Left ventricle myocardium superior (tissue), 1 donor: Measurements from ENCODE around the gene H3-3A. TPM values are rescaled to one million over a fixed set of nuclear protein-coding genes. Genes with fewer than 3 reads are reported as not detected.
A peak's percentile ranks its signal among the peaks of the same experiment; 100 is the strongest.

Experiments used
- ATAC-seq: fragments of 200-7000 bp; cut with Tn5 transposase; one replicate; pipeline ENCODE4 v1.9.1; 2020; ENCODE audit warnings: mild to moderate bottlenecking, moderate library complexity
- DNase-seq: peaks from one replicate; pipeline ENCODE4 v3.0.0-alpha.2; 2020
- intact Hi-C: fragments of 100-400 bp; cut with micrococcal nuclease; formaldehyde crosslinking; loops from one replicate; pipeline ENCODE4 v1.11.0; 2022
- total RNA-seq: library from RNA; stranded (reverse); fragmentation: NEBNext Ultra II Directional; extraction: Animal tissue kit (Norgen Biotek cat#: 25700); gene quantifications from one replicate; pipeline ENCODE4 v1.2.1, GENCODE V29; 2021
- donor health status: DM: no; HTN: yes; CAD: no; lungs with severe emphysema.

H3-3A gene
- total RNA-seq, 1 donor from 2014 or later = 345 TPM

GRCh38 chr1:226107471-226108460 is 45.2 kb downstream of the H3-3A start:
- ATAC-seq = no peak
- no peak for DNase-seq
- intact Hi-C loops = no loop called here

GRCh38 chr1:226108935-226109828 is 46.7 kb downstream of the H3-3A start:
- intact Hi-C loops = no loop called here
- ATAC-seq (peak; percentile 38), DNase-seq (peak; percentile 61)

GRCh38 chr1:226109829-226110248 is 47.3 kb downstream of the H3-3A start:
- peak; percentile 85 for ATAC-seq
- peak; percentile 95 for DNase-seq
- intact Hi-C loops = no loop called here

- intact Hi-C loops = no loop called here
- peak; percentile 83 for DNase-seq
- ATAC-seq = peak; percentile 78
Measured at GRCh38 chr1:226110249-226111097, 48.0 kb downstream of the H3-3A start.

- DNase-seq = no peak
- intact Hi-C loops = no loop called here
- ATAC-seq = peak; percentile 9
Measured at GRCh38 chr1:226111098-226111882, 48.8 kb downstream of the H3-3A start.

- intact Hi-C loops = no loop called here
- ATAC-seq (no peak), DNase-seq (no peak)
Measured at GRCh38 chr1:226111883-226112261, 49.4 kb downstream of the H3-3A start.

GRCh38 chr1:226112626-226113025 is 50.1 kb downstream of the H3-3A start:
- no peak for ATAC-seq
- intact Hi-C loops = no loop called here
- DNase-seq = no peak

- intact Hi-C loops = no loop called here
- ATAC-seq (no peak), DNase-seq (no peak)
Measured at GRCh38 chr1:226116673-226117072, 54.2 kb downstream of the H3-3A start.

GRCh38 chr1:226117330-226117729 is 54.8 kb downstream of the H3-3A start:
- intact Hi-C loops = no loop called here

GRCh38 chr1:226118357-226118756 is 55.8 kb downstream of the H3-3A start:
- DNase-seq = no peak
- ATAC-seq = no peak
- intact Hi-C loops = no loop called here

More at GRCh38 chr1:226117330-226117729, 54.8 kb downstream of the H3-3A start:
- DNase-seq (no peak), ATAC-seq (no peak)

GRCh38 chr1:226119169-226119568 is 56.7 kb downstream of the H3-3A start:
- intact Hi-C loops = no loop called here
- no peak for ATAC-seq
- no peak for DNase-seq

GRCh38 chr1:226120398-226120797 is 57.9 kb downstream of the H3-3A start:
- intact Hi-C loops = loop anchor here (5.0 to 10.0 kb wide), 2 partner anchors 53 to 64 kb away; partner anchors contain the start of gene ACBD3
- ATAC-seq (no peak), DNase-seq (no peak)

- ATAC-seq = no peak
- intact Hi-C loops = loop anchor here (5.0 to 10.0 kb wide), 2 partner anchors 54 to 64 kb away; partner anchors contain the start of gene ACBD3
- no peak for DNase-seq
Measured at GRCh38 chr1:226121049-226121586, 58.6 kb downstream of the H3-3A start.

Other genes starting within 250 kb of the H3-3A start
- gene TMEM63A, start 180.3 kb upstream of the H3-3A start, total RNA-seq = 30.7 TPM
- gene LEFTY1, start 173.6 kb upstream of the H3-3A start, total RNA-seq = not detected
- 62.3 TPM for gene PYCR2, start 138.5 kb upstream of the H3-3A start, total RNA-seq
- 0.47 TPM for gene LEFTY2, start 121.5 kb upstream of the H3-3A start, total RNA-seq
- gene SDE2, start 63.4 kb upstream of the H3-3A start, total RNA-seq = 10.7 TPM
- gene ACBD3, start 124.0 kb downstream of the H3-3A start, total RNA-seq = 30.1 TPM
- gene MIXL1, start 160.9 kb downstream of the H3-3A start, total RNA-seq = not detected
- gene LIN9, start 246.4 kb downstream of the H3-3A start, total RNA-seq = 20.4 TPM